H9 (cell line): Measurements from ENCODE around the gene CDH22. TPM values are rescaled to one million over a fixed set of nuclear protein-coding genes. Genes with fewer than 3 reads are reported as not detected.

Source experiments
- DNase-seq: peaks from one replicate; pipeline ENCODE4 v3.0.0-alpha.2; 2017
- H2AFZ ChIP-seq: one replicate; pipeline ENCODE4 v1.6.1; 2013; ENCODE audit warnings: mild to moderate bottlenecking, low read length, control low read depth, moderate library complexity
- H2AK5ac ChIP-seq: 2 replicates; pipeline ENCODE4 v1.6.1; 2013; ENCODE audit warnings: low read length, control low read depth, mixed read lengths; ENCODE audit not compliant: insufficient read length
- H2BK120ac ChIP-seq: one replicate; pipeline ENCODE4 v1.6.1; 2013; ENCODE audit warnings: low read depth, mild to moderate bottlenecking, low read length, control low read depth, inconsistent platforms; ENCODE audit not compliant: poor library complexity, severe bottlenecking
- H2BK12ac ChIP-seq: 2 replicates; pipeline ENCODE4 v1.6.1; 2013; ENCODE audit warnings: low read length, control low read depth, mixed read lengths, low read depth; ENCODE audit not compliant: insufficient read length
- H2BK15ac ChIP-seq: 2 replicates; pipeline ENCODE4 v1.6.1; 2013; ENCODE audit warnings: low read depth, low read length, control low read depth
- H2BK20ac ChIP-seq: one replicate; pipeline ENCODE4 v1.6.1; 2013; ENCODE audit warnings: low read depth, mild to moderate bottlenecking, low read length, control low read depth, inconsistent platforms; ENCODE audit not compliant: poor library complexity, severe bottlenecking
- H2BK5ac ChIP-seq: 2 replicates; pipeline ENCODE4 v1.6.1; 2013; ENCODE audit warnings: low read length, control low read depth, mixed read lengths; ENCODE audit not compliant: insufficient read length
- H3K14ac ChIP-seq: 2 replicates; pipeline ENCODE4 v1.6.1; 2013; ENCODE audit warnings: low read length, control low read depth; ENCODE audit not compliant: insufficient read depth
- H3K18ac ChIP-seq: 2 replicates; pipeline ENCODE4 v1.6.1; 2013; ENCODE audit warnings: low read depth, mild to moderate bottlenecking, mixed read lengths, low read length, control low read depth; ENCODE audit not compliant: insufficient read length
- H3K23ac ChIP-seq: 2 replicates; pipeline ENCODE4 v1.6.1; 2013; ENCODE audit warnings: low read length, control low read depth, mixed read lengths, low read depth; ENCODE audit not compliant: insufficient read length
- H3K23me2 ChIP-seq: 2 replicates; pipeline ENCODE4 v1.6.1; 2013; ENCODE audit warnings: low read depth, mild to moderate bottlenecking, mixed read lengths, low read length, control low read depth; ENCODE audit not compliant: insufficient read length, poor library complexity, severe bottlenecking
- H3K27ac ChIP-seq: 2 replicates; pipeline ENCODE4 v1.5.1; 2013; ENCODE audit warnings: low read length, control low read depth, mixed read lengths, low read depth; ENCODE audit not compliant: insufficient read length
- H3K27me3 ChIP-seq: 2 replicates; pipeline ENCODE4 v1.6.1; 2013; ENCODE audit warnings: low read length, control low read depth, inconsistent platforms; ENCODE audit not compliant: insufficient read depth
- H3K4ac ChIP-seq: 2 replicates; pipeline ENCODE4 v1.6.1; 2013; ENCODE audit warnings: low read depth, mild to moderate bottlenecking, control low read depth, inconsistent platforms, low read length, moderate library complexity
- H3K4me1 ChIP-seq: 2 replicates; pipeline ENCODE4 v1.6.1; 2013; ENCODE audit warnings: low read length, control low read depth, inconsistent platforms; ENCODE audit not compliant: insufficient read depth
- H3K4me2 ChIP-seq: 2 replicates; pipeline ENCODE4 v1.6.1; 2013; ENCODE audit warnings: low read length, control low read depth, mixed read lengths; ENCODE audit not compliant: insufficient read length, insufficient read depth
- H3K56ac ChIP-seq: 2 replicates; pipeline ENCODE4 v1.6.1; 2013; ENCODE audit warnings: low read depth, mild to moderate bottlenecking, mixed read lengths, low read length, control low read depth; ENCODE audit not compliant: insufficient read length
- H3K79me1 ChIP-seq: 2 replicates; pipeline ENCODE4 v1.6.1; 2013; ENCODE audit warnings: low read depth, mild to moderate bottlenecking, moderate library complexity, low read length, control low read depth, inconsistent platforms; ENCODE audit not compliant: insufficient read depth, poor library complexity, severe bottlenecking
- H3K79me2 ChIP-seq: 2 replicates; pipeline ENCODE4 v1.6.1; 2013; ENCODE audit warnings: low read length, control low read depth, inconsistent platforms; ENCODE audit not compliant: insufficient read depth
- H3K9ac ChIP-seq: 2 replicates; pipeline ENCODE4 v1.6.1; 2013; ENCODE audit warnings: low read length, control low read depth, mixed read lengths; ENCODE audit not compliant: insufficient read length; ENCODE audit errors: extremely low read depth
- H3K9me3 ChIP-seq: one replicate; pipeline ENCODE4 v1.6.1; 2013; ENCODE audit warnings: low read depth, low read length, inconsistent platforms; ENCODE audit not compliant: control insufficient read depth
- H3T11ph ChIP-seq: one replicate; pipeline ENCODE4 v1.6.1; 2013; ENCODE audit warnings: mild to moderate bottlenecking, low read length, control low read depth, inconsistent platforms
- H4K20me1 ChIP-seq: one replicate; pipeline ENCODE4 v1.6.1; 2013; ENCODE audit not compliant: control insufficient read depth, insufficient read length, insufficient read depth
- H4K5ac ChIP-seq: 2 replicates; pipeline ENCODE4 v1.6.1; 2013; ENCODE audit warnings: low read depth, mild to moderate bottlenecking, mixed read lengths, low read length, control low read depth; ENCODE audit not compliant: insufficient read length
- H4K8ac ChIP-seq: replicated peaks from 2 replicates; pipeline ENCODE4 v1.6.1; 2013; ENCODE audit warnings: low read length, control low read depth, mixed read lengths, low read depth; ENCODE audit not compliant: insufficient read length
- H4K91ac ChIP-seq: 2 replicates; pipeline ENCODE4 v1.6.1; 2013; ENCODE audit warnings: low read depth, mild to moderate bottlenecking, moderate library complexity, mixed read lengths, low read length, control low read depth; ENCODE audit not compliant: insufficient read length
- H3K27ac Mint-ChIP-seq, 3 experiments: 2 replicates in 2 of 3; 3 replicates in 1 of 3; pipeline ENCODE4 v1.8.0; 2020 to 2021; ENCODE audit warnings: mixed read lengths in 3 of 3, mild to moderate bottlenecking in 1 of 3, moderate library complexity in 1 of 3
- H3K27me3 Mint-ChIP-seq: 2 replicates; pipeline ENCODE4 v1.8.0; 2021; ENCODE audit warnings: low read depth, mild to moderate bottlenecking, moderate library complexity, mixed read lengths
- H3K36me3 Mint-ChIP-seq, 3 experiments: 2 replicates in 2 of 3; 3 replicates in 1 of 3; pipeline ENCODE4 v1.8.0; 2020 to 2021; ENCODE audit warnings: low read depth in 3 of 3, mixed read lengths in 3 of 3; ENCODE audit not compliant: insufficient read depth in 1 of 3
- H3K4me1 Mint-ChIP-seq, 2 experiments: 2 replicates each; pipeline ENCODE4 v1.8.0; 2020; ENCODE audit warnings: mixed read lengths in 2 of 2
- H3K4me3 Mint-ChIP-seq, 2 experiments: 2 replicates in 1 of 2; 3 replicates in 1 of 2; pipeline ENCODE4 v1.8.0; 2020 to 2021; ENCODE audit warnings: mild to moderate bottlenecking in 2 of 2, mixed read lengths in 2 of 2, moderate library complexity in 1 of 2
- H3K9me3 Mint-ChIP-seq, 2 experiments: 2 replicates in 1 of 2; 3 replicates in 1 of 2; pipeline ENCODE4 v1.8.0; 2020; ENCODE audit warnings: mild to moderate bottlenecking in 2 of 2, mixed read lengths in 2 of 2, moderate library complexity in 1 of 2
- CTCF ChIP-seq: fragments of 200-600 bp; sonication (generic); conservative IDR thresholded peaks from 3 replicates; pipeline ENCODE4 v1.8.0; 2021; ENCODE audit warnings: antibody characterized with exemption, mild to moderate bottlenecking
- WGBS: extraction: QIAGEN DNeasy Blood & Tissue Kit; methylation state at CpG from one replicate; pipeline ENCODE4 v1.1.7; 2013; ENCODE audit warnings: missing lambda C conversion rate, low lambda C conversion rate, mixed read lengths; ENCODE audit not compliant: insufficient read length; ENCODE audit errors: extremely low coverage; 5-methylcytosine and 5-hydroxymethylcytosine counted together
- total RNA-seq: library from RNA; stranded (reverse); gene quantifications from 2 replicates; pipeline ENCODE4 v1.2.1, GENCODE V29; 2021

The CDH22 gene
- total RNA-seq, 1 experiment from 2014 or later = not detected

DNA sequence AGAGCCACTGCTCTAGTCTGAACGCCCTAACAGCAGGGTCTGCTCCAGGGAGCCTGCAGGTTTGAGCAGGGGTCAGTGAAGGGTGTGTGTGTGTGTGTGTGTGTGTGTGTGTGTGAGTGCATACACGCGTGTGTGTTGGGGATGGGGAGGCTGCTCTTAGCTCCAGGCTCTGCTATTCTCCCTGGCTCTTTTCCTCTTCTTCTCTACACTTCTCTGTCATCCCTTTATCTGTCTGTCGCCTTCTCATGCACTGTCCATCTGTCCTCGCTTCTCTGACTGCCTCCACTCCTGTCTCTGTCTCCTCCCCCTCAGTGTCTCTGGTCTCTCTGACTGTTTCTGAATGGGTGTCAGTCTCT, 3.4 kb upstream of the CDH22 start:
- H3T11ph ChIP-seq = no peak overlapping the region
- no peak overlapping the region for H3K56ac ChIP-seq
- H3K79me2 ChIP-seq = no peaks in the 10 kb centered on the region
- DNase-seq = no peak
- no peak overlapping the region for H3K27ac Mint-ChIP-seq
- H4K91ac ChIP-seq = no peak overlapping the region
- H2BK15ac ChIP-seq = no peak overlapping the region
- H3K79me1 ChIP-seq = no peaks in the 10 kb centered on the region
- no peaks in the 10 kb centered on the region for H4K20me1 ChIP-seq
- no peaks in the 10 kb centered on the region; a peak in 1 of 5 replicates for H3K9me3 Mint-ChIP-seq
- peaks cover 92% of the 10 kb centered on the region for H3K27me3 Mint-ChIP-seq
- peaks cover 41% of the 10 kb centered on the region; the same call in 1 of the 2 replicates for H3K27me3 ChIP-seq
- peak overlapping the region; percentile 49 for H3K4me2 ChIP-seq
- H2BK20ac ChIP-seq = no peak overlapping the region
- no peaks in the 10 kb centered on the region for H3K4me1 ChIP-seq
- H3K27ac ChIP-seq = no peak overlapping the region
- H3K18ac ChIP-seq = no peak overlapping the region
- H3K4ac ChIP-seq = no peak overlapping the region
- H2BK5ac ChIP-seq = no peak overlapping the region
- H3K9ac ChIP-seq = no peak overlapping the region
- no peak overlapping the region for H2BK120ac ChIP-seq
- no peak overlapping the region for H3K14ac ChIP-seq
- no peak overlapping the region for H4K8ac ChIP-seq
- H2BK12ac ChIP-seq = no peak overlapping the region
- H3K23me2 ChIP-seq = peaks cover 3% of the 10 kb centered on the region
- H4K5ac ChIP-seq = no peak overlapping the region
- H3K4me1 Mint-ChIP-seq = peaks cover 12 to 17% of the 10 kb centered on the region in 2 experiments
- H2AK5ac ChIP-seq = no peak overlapping the region
- no peak for TF ChIP-seq CTCF
- no peaks in the 10 kb centered on the region; a peak in 1 of 7 replicates for H3K36me3 Mint-ChIP-seq
- WGBS = no CpG with 5 or more reads among the region's 5 CpGs
- no peaks in the 10 kb centered on the region for H3K9me3 ChIP-seq
- H2AFZ ChIP-seq = no peak overlapping the region
- peak overlapping the region; percentile 62 to 74 for H3K4me3 Mint-ChIP-seq
- no peak overlapping the region for H3K23ac ChIP-seq
